ENCODE data around the gene DNASE1.
"Not testable (repeated sequence)": the region's sequence is repeated elsewhere in the genome, so short reads cannot be mapped to it uniquely, and the experiment has no call there.

DNASE1 gene, protein sequence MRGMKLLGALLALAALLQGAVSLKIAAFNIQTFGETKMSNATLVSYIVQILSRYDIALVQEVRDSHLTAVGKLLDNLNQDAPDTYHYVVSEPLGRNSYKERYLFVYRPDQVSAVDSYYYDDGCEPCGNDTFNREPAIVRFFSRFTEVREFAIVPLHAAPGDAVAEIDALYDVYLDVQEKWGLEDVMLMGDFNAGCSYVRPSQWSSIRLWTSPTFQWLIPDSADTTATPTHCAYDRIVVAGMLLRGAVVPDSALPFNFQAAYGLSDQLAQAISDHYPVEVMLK

DNA sequence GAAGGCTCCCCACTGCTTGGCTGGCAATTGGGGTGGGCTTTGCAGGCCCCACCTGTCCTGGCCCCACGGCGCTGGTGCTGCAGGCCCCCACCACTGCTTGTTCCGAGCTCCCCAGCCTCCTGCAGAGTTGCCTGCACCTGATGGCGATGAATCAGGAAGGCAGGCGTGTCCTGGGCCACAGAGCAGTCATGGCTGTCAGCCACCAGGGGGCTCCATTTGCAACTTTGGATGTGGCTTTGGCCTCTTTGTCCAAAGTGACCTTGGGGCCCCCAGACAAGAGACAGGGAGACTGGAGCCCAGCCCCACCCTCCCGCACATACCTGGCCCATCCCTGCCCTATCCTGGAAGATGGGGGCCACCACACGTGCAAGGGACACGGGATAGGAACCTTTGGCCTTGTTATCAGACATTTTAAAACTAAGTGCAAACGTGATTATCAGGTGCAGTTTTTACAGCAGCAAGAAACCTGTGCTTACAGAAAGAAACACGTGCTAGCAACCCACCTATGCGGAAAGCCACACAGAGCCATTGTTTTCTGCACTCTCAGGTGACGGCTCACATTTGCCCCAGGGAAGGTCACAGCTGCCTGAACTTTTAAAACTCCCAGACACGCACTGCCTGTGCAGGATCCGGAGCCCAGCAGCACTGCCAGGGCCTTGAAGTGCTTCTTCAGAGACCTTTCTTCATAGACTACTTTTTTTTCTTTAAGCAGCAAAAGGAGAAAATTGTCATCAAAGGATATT lies at the start of gene DNASE1:
TSS of gene DNASE1 (plus strand) at position 443 of the 743 bp plus-strand sequence. CDS start 683 bp downstream, outside the sequence.
- DNase-seq, result peak; percentile 60

GRCh38 chr16:3606441-3606840 lies 48.0 kb upstream of the DNASE1 start:
- DNase-seq, result no peak

DNA sequence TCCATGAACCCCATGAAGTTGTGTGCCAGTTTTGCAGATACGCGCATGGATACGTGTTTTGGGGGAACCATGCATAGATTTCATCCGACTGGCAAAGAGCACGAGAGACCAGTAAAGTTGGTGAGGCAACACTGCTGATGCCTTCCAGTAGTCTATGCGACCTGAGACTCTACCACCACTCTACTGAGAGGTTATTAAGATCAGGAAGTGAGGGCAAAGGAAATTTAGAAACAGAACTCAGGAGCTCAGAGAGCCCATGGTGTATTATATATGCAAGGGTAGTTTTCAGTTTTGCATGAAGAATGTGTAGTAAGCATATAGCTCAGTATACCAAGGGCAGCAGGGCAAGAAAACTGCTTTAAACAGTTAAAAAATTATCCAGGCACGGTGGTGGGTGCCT lies 47.3 kb upstream of the DNASE1 start:
- DNase-seq, result no peak

DNA sequence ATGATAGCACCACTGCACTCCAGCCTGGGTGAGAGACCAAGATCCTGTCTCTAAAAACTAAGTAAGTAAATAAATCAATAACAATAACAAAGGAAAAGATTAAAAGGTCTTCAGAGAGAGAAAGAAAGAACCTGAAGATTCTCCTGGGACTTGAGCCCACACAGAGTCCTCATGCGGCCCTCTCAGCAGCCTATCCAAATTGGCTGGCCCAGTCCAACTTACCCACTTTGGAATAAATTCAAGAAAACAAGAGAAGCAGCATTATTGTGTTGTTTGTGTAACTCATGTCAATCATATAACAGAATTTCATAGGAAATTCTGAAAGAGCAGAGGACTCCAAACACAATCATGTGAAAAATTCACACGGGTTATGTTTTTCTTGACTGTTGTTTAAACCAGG lies 46.9 kb upstream of the DNASE1 start:
- no peak for DNase-seq

DNA sequence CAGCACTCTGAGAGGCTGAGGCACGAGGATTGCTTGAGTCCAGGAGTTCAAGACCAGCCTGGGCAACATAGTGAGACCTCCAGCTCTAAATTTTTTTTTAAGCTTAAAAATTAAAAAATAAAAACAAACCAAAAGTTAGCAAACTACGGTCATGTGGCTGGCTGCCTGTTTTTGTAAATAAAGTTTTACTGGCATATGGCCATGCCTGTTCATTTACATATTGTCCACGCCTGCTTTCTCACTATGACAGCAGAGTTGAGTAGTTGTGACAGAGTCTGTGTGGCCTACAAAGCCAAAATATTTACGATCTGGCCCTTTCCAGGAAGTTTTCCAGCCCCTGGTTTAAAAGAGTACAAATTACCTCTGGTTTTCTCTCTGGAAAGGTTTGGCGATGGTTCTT lies 46.4 kb upstream of the DNASE1 start:
- no peak for DNase-seq

- DNase-seq, result not testable (repeated sequence)
Measured at GRCh38 chr16:3608976-3609375, 45.5 kb upstream of the DNASE1 start.

- DNase-seq, result no peak
Measured at GRCh38 chr16:3609895-3610697, 44.4 kb upstream of the DNASE1 start.

DNA sequence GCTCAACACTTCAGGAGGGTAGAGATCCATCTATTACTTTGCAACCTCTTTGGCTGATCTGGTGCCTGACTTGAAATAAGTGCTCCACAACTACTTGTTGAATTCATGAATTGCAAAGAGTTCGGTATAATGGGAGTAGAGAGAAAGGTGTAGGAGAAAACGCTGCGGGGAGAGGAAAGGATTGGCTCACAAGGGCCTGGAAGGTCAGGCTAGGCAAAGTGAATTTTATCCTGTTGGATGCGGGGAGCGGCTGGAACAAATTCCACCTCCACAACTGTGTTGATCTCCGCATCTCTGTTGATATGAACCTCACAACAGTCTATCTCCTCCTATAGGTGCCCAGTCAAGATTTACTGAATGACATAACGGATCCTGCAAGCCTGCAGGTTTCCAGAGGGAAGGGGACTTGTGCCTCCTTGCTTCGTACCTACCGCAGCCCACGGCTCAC lies 43.8 kb upstream of the DNASE1 start:
- no peak for DNase-seq

DNA sequence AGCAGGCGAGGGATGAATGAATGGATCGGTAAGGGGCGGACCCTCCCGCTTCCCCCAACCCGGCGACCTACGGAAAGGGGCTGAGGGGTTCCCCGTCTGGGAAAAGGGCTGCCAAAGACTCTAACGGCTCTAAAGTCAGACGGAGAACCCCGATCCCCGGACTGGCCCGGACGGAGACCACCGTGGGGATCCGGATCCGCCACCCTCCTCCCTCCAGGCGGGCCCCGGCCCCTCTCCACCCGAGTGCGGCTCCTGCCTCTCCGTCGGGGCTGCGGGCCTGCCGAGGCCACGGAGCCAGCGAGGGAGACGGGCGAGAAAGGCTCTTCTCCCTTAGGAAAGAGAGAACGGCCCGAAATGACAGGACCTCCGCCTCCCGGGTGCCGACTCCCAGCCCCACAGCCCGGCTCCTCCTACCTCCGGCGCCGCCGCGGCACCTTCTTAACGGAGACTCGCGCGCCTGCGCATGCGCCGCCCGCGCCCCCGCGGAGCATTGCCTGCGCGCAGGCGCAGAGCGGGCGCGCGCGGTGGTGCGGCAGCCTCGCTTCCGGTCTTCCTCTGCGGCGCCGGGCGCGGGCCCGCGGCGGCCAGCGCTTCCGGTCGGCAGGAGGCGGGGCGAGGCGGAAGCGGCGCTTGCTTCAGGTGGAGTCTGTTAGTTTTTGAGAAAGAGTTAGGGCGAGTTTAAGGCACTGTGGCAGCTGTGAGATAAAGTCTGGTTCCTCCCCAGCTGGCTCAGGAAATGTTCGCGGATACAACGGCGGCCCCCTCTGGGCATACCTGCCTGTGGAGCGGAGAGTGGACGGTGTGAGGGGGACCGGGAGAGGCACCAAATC lies 43.1 kb upstream of the DNASE1 start, which contains the start of gene SLX4:
TSS of gene SLX4 (minus strand) at position 461 of the 830 bp plus-strand sequence. CDS start 2,642 bp downstream, outside the sequence.
- DNase-seq, result peak; percentile 93

DNA sequence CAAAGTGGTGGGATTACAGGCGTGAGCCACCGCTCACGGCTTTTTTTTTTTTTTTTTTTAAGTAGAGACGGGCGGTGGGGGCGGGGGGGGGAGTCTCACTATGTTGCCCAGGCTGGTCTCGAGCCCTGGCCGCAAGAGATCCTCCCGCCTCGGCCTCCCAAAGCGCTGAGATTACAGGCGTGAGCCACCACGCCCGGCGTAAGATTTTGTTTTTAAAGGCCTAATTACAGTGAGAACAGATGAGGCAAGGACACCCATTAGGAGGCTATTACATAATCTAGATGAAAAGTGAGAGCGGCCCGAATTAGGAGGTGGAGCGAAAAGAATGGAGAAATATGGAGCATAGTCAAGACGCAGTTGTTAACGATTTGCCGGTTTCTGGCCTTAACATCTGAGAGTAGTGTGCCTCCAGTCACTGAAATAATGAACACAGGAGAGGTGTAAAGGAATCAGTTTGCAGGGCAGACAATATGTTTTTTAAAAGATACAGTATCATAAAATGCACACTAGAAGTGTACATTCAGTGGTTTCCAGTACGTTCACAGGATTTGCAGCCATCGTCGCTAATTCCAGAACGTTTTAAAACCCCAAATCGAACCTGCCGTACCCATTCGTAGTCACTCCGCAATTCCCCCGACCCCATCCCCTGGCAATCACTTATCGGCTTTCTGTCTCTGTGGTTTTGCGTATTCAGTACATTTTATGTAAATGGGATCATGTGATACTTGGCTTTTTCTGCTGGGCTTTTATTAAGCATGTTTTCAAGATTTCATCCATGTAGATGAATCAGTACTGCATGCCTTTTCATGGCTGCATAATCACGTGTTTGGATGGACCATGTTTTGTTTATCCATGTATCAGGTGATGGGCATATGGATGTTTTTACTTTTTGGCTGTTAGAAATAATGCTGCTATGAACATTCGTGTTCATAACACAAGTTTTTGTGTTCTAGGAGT lies 41.7 kb upstream of the DNASE1 start:
- DNase-seq, result no peak

- DNase-seq, result no peak
Measured at GRCh38 chr16:3618769-3619141, 35.7 kb upstream of the DNASE1 start.

DNA sequence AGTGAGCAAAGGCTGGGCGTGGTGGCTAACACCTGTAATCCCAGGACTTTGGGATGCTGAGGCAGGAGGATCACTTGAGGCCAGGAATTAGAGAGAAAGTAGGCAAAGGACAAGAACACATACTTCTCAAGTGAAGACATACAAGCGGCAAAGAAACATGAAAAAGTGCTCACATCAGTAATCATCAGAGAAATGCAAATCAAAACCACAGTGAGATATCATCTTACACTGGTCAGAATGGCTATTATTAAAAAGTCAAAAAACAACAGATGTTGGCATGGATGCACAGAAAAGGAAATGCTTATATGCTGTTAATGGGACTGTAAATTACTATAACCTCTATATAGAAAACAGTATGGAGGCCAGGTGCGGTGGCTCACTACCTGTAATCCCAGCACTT lies 30.8 kb upstream of the DNASE1 start:
- no peak for DNase-seq

- no peak for DNase-seq
Measured at GRCh38 chr16:3625331-3625730, 29.2 kb upstream of the DNASE1 start.

- peak; percentile 39 for DNase-seq
Measured at GRCh38 chr16:3625911-3626732, 28.4 kb upstream of the DNASE1 start.

- DNase-seq, result peak; percentile 18
Measured at GRCh38 chr16:3637371-3637923, 17.0 kb upstream of the DNASE1 start.

- no peak for DNase-seq
Measured at GRCh38 chr16:3638916-3639644, 15.4 kb upstream of the DNASE1 start.

- DNase-seq, result no peak
Measured at GRCh38 chr16:3640207-3640606, 14.3 kb upstream of the DNASE1 start.

GRCh38 chr16:3640632-3641501 lies 13.6 kb upstream of the DNASE1 start:
- DNase-seq, result no peak

Data from CD4-positive, alpha-beta T cell treated with Interleukin-10 for 1 hour (primary cell).